Measurements from ENCODE around the gene PRKAG2.

The PRKAG2 gene

DNA sequence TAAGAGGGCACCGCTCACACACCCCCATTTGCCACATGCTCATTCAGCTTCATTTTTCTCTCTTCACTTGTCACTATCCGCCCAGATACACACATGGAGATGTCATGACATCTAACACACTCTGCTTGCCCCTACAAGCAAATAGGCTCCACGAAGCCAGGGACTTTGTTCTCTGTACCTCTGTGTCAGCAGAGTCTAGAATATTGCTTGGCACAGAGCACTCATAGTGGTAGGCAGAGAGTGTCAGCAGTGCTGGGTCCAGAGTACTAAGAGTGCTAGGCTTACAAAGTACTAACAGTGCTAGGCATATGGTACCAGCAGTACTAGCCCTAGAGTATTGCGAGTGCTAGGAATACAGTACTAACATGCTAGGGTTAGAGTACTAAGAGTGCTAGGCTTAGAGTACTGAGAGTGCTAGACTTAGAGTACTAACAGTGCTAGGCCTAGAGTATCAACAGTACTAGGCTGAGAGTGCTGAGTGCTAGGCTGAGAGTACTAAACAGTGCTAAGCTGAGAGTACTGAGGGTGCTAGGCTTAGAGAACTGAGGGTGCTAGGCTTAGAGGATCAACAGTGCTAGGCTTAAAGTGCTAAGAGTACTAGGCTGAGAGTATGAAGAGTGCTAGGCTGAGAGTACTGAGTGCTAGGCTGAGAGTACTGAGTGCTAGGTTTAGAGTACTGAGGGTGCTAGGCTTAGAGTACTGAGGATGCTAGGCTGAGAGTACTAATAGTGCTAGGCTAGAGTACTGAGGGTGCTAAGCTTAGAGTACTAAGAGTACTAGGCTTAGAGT is 166.1 kb downstream of the PRKAG2 start:
- TF ChIP-seq, protein P1, sequence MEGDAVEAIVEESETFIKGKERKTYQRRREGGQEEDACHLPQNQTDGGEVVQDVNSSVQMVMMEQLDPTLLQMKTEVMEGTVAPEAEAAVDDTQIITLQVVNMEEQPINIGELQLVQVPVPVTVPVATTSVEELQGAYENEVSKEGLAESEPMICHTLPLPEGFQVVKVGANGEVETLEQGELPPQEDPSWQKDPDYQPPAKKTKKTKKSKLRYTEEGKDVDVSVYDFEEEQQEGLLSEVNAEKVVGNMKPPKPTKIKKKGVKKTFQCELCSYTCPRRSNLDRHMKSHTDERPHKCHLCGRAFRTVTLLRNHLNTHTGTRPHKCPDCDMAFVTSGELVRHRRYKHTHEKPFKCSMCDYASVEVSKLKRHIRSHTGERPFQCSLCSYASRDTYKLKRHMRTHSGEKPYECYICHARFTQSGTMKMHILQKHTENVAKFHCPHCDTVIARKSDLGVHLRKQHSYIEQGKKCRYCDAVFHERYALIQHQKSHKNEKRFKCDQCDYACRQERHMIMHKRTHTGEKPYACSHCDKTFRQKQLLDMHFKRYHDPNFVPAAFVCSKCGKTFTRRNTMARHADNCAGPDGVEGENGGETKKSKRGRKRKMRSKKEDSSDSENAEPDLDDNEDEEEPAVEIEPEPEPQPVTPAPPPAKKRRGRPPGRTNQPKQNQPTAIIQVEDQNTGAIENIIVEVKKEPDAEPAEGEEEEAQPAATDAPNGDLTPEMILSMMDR (IDR thresholded peaks at IDR 0.05; ENCODE audit: low read depth, low read length) = no peak
- no peak for DNase-seq (ENCODE audit: low read depth in 2 of 2)
- no peak overlapping the region for H3K4me3 ChIP-seq (replicated peaks in 1 of 2; ENCODE audit: low read depth in 2 of 2, low read length in 2 of 2)

DNA sequence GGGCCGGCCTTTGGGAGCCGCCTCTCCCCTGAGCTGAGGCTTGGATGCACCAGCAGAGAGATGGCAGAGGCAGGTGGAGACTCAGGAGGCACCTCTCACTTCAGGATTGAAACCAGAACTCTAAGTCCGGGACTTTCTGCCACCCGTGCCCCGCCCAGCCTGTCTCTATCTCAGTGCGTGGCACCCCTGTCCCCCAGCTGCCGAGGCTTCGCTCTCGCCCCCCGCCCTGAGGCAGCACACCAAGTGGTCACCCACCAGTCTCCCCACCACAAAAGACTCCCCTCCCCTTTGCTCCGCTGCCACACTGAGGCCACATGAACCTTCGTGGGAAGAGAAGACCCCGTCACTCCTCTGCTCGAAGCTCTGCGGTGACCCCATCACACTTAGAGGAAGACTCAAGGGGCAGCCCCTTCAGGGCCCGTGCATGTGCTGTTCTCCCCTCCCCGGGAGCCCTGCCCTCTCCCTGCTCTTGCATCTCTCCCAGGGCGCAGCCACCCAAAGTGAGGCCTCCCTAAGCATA is 166.7 kb downstream of the PRKAG2 start:
- TF ChIP-seq, protein P1 (IDR thresholded peaks at IDR 0.05; ENCODE audit: low read depth, low read length) = no peak
- H3K4me3 ChIP-seq (replicated peaks in 1 of 2; ENCODE audit: low read depth in 2 of 2, low read length in 2 of 2) = no peak overlapping the region
- no peak for DNase-seq (ENCODE audit: low read depth in 2 of 2)

DNA sequence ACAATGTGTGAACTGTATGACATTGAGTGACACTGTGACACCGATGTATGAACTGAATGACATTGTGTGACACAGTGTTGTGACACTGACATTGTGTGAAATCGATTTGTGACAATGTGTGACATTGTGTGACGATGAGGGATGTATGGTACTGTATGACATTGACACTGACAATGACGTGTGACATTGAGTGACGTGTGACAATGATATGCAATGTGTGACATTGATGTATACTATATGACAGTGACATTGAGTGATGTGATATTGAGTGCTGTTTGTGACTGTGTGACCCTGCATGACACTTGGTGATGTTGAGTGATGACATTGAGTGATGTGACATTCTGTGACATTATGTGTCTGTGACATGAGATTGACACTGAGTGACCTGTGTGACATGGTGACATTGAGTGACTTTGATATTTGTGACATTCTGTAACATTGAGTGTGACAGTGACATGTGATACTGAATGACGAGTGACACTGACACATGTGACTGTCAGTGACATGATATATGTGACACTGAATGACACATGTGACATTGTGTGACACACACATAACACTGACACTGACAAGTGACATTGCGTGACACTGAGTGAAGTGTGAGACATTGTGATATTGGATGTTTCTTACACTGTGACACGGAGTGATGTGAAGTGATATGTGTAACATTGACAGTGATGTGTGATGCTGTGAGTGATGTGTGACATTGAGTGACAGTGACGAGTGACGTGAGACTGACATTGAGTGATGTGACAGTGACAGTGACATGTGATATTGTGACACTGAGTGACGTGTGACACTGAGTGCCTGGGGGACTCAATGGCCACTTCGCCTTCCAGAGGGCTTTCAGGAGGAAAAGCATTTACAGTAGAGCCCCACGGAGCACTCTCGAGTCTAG is 167.5 kb downstream of the PRKAG2 start:
- no peak overlapping the region for H3K4me3 ChIP-seq (replicated peaks in 1 of 2; ENCODE audit: low read depth in 2 of 2, low read length in 2 of 2)
- DNase-seq (ENCODE audit: low read depth in 2 of 2) = peak in 1 of 2 donors; percentile 12
- TF ChIP-seq, protein P1 (IDR thresholded peaks at IDR 0.05; ENCODE audit: low read depth, low read length) = no peak

DNA sequence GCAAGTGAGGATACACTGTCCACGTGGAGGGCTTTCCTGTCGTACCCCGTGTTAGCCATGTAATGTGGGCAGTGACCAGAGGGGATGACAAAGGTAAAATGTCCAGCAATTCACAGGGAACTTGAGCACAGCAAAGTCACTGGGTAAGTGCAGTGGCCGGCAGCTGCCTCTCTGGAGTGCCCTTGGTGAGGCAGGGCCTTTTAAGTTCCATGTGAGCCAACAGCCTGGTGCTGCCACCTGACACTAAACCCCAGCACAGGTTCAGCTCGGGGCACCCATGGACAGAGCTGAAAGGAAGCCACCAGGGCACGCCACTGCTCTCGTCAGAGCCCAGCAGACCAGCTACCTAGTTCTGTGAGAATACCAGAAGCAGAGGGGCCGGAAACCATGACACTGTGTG is 168.3 kb downstream of the PRKAG2 start:
- no peak overlapping the region for H3K4me3 ChIP-seq (replicated peaks in 1 of 2; ENCODE audit: low read depth in 2 of 2, low read length in 2 of 2)
- TF ChIP-seq, protein P1 (IDR thresholded peaks at IDR 0.05; ENCODE audit: low read depth, low read length) = no peak
- no peak for DNase-seq (ENCODE audit: low read depth in 2 of 2)

DNA sequence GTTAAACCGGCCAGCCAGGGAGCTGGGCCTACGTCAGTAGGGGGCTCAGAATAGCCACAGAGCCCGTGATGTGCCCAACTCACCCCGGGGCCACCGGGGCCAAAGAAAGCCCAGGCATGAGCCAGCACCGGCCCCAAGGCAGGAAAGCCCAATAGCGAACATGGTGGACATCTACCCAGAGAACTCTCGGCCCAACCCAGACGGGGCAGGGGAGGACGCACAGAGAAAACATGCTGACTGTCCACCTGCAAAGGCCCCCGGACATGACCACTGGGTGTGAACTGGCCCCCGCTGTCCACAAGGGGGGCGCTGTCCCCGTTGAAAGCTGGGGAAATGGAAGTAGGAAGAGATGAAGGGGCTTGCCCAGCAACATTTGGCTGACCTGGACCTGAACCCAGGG is 169.2 kb downstream of the PRKAG2 start:
- no peak overlapping the region for H3K4me3 ChIP-seq (replicated peaks in 1 of 2; ENCODE audit: low read depth in 2 of 2, low read length in 2 of 2)
- TF ChIP-seq, protein P1 (IDR thresholded peaks at IDR 0.05; ENCODE audit: low read depth, low read length) = no peak
- DNase-seq (ENCODE audit: low read depth in 2 of 2) = no peak

DNA sequence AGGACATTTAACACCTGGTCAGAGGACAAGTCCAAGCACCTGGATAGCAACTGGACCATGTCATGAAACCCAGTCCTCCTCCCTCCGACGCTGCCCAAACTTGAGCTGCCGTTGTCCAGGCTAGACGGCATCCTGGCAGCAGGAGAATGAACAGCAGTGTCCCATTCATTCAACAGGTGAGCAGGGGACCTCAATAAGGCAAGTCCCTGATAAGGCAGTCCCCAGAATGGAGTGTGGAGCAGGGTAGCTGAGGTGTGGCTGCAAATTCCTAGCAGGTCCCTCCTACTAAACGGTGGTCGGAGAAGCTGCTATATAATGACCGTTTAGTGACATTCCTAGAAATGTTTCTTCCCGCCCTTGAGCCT is 169.8 kb downstream of the PRKAG2 start:
- DNase-seq (ENCODE audit: low read depth in 2 of 2) = no peak
- TF ChIP-seq, protein P1 (IDR thresholded peaks at IDR 0.05; ENCODE audit: low read depth, low read length) = no peak

More for the DNA sequence above, 169.8 kb downstream of the PRKAG2 start:
- H3K4me3 ChIP-seq (replicated peaks in 1 of 2; ENCODE audit: low read depth in 2 of 2, low read length in 2 of 2) = no peak overlapping the region
